T-helper 2 cell treated with Interferon-gamma antibody and Interleukin-4, amounts not matched to agents 5 μg/mL and 100 μg/mL, for 36 hours (primary cell): ENCODE results near the gene FOXP2.
"Not testable (repeated sequence)": the region's sequence is repeated elsewhere in the genome, so short reads cannot be mapped to it uniquely, and the experiment has no call there.

Experiments used
- DNase-seq: peaks from one replicate; pipeline ENCODE4 v3.0.0; 2021; ENCODE audit warnings: low spot score
- H3K27ac Mint-ChIP-seq: one replicate; pipeline ENCODE4 v1.8.0; 2021; ENCODE audit warnings: mild to moderate bottlenecking, mixed read lengths
- H3K27me3 Mint-ChIP-seq: one replicate; pipeline ENCODE4 v1.8.0; 2021; ENCODE audit warnings: low read depth, mixed read lengths
- H3K36me3 Mint-ChIP-seq: one replicate; pipeline ENCODE4 v1.8.0; 2021; ENCODE audit warnings: low read depth, mixed read lengths
- H3K4me1 Mint-ChIP-seq: one replicate; pipeline ENCODE4 v1.8.0; 2021; ENCODE audit warnings: low read depth, mixed read lengths
- H3K4me3 Mint-ChIP-seq: one replicate; pipeline ENCODE4 v1.8.0; 2022; ENCODE audit warnings: mild to moderate bottlenecking, moderate library complexity, mixed read lengths
- H3K9me3 Mint-ChIP-seq: one replicate; pipeline ENCODE4 v1.8.0; 2021; ENCODE audit warnings: mixed read lengths

Gene FOXP2

GRCh38 chr7:114548081-114548980 is 133.7 kb downstream of the FOXP2 start:
- Mint-ChIP-seq H3K4me1 (no peaks in the 10 kb centered on the region), H3K27ac (no peak overlapping the region), H3K4me3 (no peak overlapping the region), H3K27me3 (no peaks in the 10 kb centered on the region), H3K36me3 (no peaks in the 10 kb centered on the region), H3K9me3 (no peaks in the 10 kb centered on the region)
- DNase-seq: no peak

DNA sequence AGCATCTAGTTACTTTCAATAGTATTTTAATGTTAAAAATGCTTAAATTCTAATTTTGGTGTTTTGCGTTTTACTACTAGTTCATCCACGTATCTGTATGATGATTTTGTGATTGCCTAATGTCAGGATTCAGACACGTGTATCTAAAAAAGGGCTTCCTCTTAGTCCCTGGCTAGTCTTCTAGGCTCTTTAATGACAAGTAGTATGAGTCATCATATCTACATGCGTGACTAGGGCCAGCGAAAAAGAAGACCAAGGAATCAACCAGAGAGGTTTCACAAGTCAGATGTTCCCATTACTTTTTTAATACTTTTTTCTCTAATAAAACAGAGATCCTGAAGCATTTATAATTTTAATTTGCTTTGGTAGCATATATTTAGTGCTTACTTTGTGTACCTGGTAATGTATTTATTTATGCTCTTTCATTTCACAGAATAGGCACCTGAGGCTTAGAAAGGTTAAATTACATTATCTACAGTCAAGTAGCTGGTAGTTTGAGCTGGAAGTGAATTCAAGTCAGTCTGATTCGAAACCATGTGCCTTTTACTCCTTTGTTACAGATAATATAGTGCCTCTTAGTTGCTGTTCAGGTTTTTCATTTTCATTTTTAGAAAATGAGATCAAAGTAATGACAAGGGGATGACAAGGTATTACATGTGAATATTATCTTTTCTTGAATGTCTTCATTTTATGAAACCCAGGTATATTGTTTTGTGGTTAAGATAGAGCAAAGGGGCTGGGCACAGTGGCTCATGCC is 140.3 kb downstream of the FOXP2 start:
- Mint-ChIP-seq H3K4me1 (no peaks in the 10 kb centered on the region), H3K27ac (no peak overlapping the region), H3K36me3 (no peaks in the 10 kb centered on the region), H3K4me3 (no peak overlapping the region), H3K9me3 (no peaks in the 10 kb centered on the region), H3K27me3 (no peaks in the 10 kb centered on the region)
- DNase-seq: no peak

GRCh38 chr7:114567416-114567815 is 152.8 kb downstream of the FOXP2 start:
- H3K27ac Mint-ChIP-seq: no peak overlapping the region
- H3K4me3 Mint-ChIP-seq: no peak overlapping the region
- H3K9me3 Mint-ChIP-seq: no peaks in the 10 kb centered on the region
- H3K27me3 Mint-ChIP-seq: no peaks in the 10 kb centered on the region
- H3K4me1 Mint-ChIP-seq: no peaks in the 10 kb centered on the region
- H3K36me3 Mint-ChIP-seq: no peaks in the 10 kb centered on the region
- DNase-seq: no peak

DNA sequence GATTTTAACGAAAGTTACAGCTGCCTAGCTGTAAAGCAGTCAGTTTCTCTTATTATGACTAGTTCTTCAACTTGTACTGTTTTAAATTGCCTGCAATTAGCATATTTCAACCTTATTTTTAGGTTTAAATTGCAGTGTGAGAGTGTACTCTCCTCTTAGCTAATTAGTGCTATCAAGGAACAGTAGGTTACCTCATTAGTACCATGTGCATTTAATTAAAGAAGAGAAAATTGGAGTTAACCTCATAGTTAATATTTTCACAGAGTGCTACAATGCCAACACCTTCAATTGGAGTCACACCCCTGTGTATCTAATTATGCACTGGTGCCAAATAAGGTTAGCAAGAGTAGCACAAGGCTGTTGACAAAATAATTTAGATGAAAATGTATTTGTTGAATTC is 154.6 kb downstream of the FOXP2 start:
- no peaks in the 10 kb centered on the region for H3K36me3 Mint-ChIP-seq
- H3K4me1 Mint-ChIP-seq: no peaks in the 10 kb centered on the region
- no peaks in the 10 kb centered on the region for H3K9me3 Mint-ChIP-seq
- no peak overlapping the region for H3K4me3 Mint-ChIP-seq
- no peak for DNase-seq
- H3K27me3 Mint-ChIP-seq: no peaks in the 10 kb centered on the region
- no peak overlapping the region for H3K27ac Mint-ChIP-seq

DNA sequence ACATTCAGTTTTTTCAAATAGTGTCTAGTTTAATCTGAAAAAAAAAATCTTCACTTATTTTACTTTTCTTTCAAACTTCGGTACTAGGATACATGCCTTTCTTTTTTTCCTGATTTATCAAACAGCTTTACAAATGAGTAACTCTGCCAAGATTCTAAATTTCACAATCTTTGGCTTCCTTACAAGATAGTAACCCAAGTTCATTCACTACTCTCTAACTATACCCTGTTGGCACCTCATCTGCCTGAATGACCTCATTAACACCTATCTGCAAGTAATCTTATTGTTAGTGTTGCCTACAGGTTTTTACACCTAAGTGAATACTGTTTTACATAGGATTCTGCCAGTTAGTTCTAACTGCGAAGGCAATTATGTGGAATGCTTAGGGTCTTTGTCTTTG is 159.8 kb downstream of the FOXP2 start:
- no peaks in the 10 kb centered on the region for H3K9me3 Mint-ChIP-seq
- H3K36me3 Mint-ChIP-seq: no peaks in the 10 kb centered on the region
- no peaks in the 10 kb centered on the region for H3K4me1 Mint-ChIP-seq
- no peaks in the 10 kb centered on the region for H3K27me3 Mint-ChIP-seq
- no peak overlapping the region for H3K4me3 Mint-ChIP-seq
- DNase-seq: no peak
- H3K27ac Mint-ChIP-seq: no peak overlapping the region

DNA sequence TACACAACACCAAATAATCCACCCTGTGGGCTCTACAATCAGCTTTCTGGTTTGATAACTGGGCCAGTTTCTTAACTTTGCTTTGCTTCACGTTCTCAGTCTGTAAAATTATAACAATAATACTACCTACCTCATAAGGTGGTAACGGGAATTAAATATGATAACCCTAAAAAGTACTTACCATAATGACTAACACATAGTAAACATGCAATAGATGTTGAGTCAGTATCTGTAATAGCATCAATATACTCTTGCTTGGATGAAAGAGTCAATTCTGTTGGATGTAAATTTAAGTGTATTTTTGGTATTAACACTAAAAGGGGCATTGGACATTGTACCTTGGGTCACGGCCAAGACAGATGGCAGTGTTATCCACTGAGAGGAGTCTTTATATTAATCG is 160.5 kb downstream of the FOXP2 start:
- H3K27ac Mint-ChIP-seq: no peak overlapping the region
- no peaks in the 10 kb centered on the region for H3K36me3 Mint-ChIP-seq
- no peaks in the 10 kb centered on the region for H3K27me3 Mint-ChIP-seq
- no peak overlapping the region for H3K4me3 Mint-ChIP-seq
- H3K9me3 Mint-ChIP-seq: no peaks in the 10 kb centered on the region
- no peaks in the 10 kb centered on the region for H3K4me1 Mint-ChIP-seq
- no peak for DNase-seq

DNA sequence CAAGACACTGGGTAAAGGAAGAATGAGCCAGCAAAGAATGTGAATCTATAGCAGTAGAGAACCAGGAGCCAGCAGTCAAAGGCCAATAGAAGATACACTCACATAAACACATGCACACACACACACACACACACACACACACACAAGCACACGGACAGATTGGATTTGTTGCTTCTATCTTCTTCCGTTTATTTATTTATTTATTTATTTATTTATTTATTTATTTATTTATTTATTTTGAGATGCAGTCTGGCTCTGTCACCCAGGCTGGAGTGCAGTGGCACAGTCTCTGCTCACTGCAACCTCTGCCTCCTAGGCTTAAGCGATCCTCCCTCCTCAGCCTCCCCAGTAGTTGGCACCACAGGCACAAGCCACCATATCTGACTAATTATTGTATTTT is 166.3 kb downstream of the FOXP2 start:
- not testable (repeated sequence) for H3K36me3 Mint-ChIP-seq, H3K9me3 Mint-ChIP-seq, H3K4me3 Mint-ChIP-seq, H3K27me3 Mint-ChIP-seq, H3K27ac Mint-ChIP-seq, DNase-seq, H3K4me1 Mint-ChIP-seq

DNA sequence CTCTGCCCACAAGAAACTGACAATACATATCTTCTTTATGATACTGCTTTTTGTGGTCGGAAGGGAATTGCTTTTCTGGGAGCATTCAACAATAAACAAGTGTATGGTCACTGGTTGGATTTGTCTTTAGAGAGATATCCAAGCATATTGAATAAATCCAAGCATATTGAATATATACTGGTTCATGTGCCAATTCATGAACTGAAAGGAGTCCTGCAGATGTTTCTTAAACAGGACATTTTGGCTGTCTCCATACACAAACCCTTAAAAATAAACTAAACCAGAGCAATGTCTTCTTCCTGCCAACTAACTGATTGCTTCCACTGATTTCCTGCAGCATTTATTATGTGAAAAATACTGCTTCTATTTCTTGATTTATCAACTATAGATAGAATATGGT is 173.9 kb downstream of the FOXP2 start:
- no peaks in the 10 kb centered on the region for H3K9me3 Mint-ChIP-seq
- H3K27ac Mint-ChIP-seq: no peak overlapping the region
- no peaks in the 10 kb centered on the region for H3K27me3 Mint-ChIP-seq
- H3K4me1 Mint-ChIP-seq: no peaks in the 10 kb centered on the region
- no peak overlapping the region for H3K4me3 Mint-ChIP-seq
- no peaks in the 10 kb centered on the region for H3K36me3 Mint-ChIP-seq
- DNase-seq: no peak

DNA sequence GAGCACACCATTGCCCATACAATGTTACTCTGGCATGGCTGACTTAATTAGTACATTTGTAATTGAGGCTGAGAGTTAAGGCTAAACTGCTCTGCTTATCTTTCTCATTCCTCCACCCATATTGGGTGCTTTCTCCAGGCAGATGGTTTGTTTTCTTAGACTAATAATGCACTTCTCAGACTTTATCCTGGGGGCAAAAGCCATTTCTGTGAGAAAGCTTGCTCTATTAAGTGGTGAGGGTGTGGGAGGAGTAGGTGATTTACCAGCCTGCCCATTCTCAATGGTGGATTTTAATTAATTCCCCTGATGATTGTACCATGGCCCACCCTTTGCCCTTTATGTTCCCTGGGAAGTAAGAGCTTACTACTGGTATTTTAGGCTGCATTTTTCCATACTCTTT is 174.8 kb downstream of the FOXP2 start:
- Mint-ChIP-seq H3K4me1 (no peaks in the 10 kb centered on the region), H3K27me3 (no peaks in the 10 kb centered on the region), H3K36me3 (no peaks in the 10 kb centered on the region), H3K27ac (no peak overlapping the region), H3K9me3 (no peaks in the 10 kb centered on the region), H3K4me3 (no peak overlapping the region)
- no peak for DNase-seq

GRCh38 chr7:114590298-114590697 is 175.7 kb downstream of the FOXP2 start:
- H3K9me3 Mint-ChIP-seq: no peaks in the 10 kb centered on the region
- no peaks in the 10 kb centered on the region for H3K36me3 Mint-ChIP-seq
- no peaks in the 10 kb centered on the region for H3K4me1 Mint-ChIP-seq
- no peak overlapping the region for H3K4me3 Mint-ChIP-seq
- H3K27me3 Mint-ChIP-seq: no peaks in the 10 kb centered on the region
- no peak overlapping the region for H3K27ac Mint-ChIP-seq
- no peak for DNase-seq

DNA sequence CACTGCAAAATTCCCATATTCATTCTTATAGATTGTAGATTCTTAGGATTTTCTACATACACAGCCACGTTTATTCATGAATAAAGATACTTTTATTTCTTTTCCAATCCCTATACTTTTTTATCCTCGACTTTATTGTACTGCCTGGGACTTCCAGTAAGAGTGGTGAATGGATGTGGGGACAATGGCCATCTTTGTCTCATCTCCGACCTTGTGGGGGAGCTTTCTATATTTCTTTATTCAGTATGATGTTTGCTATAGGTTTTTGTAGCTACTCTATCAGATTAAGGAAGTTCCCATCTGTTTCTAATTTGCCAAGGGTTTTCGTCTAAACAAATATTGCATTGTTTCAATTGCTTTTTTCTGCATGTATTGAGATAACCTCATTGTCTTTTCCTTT is 184.3 kb downstream of the FOXP2 start:
- H3K9me3 Mint-ChIP-seq: no peaks in the 10 kb centered on the region
- no peaks in the 10 kb centered on the region for H3K36me3 Mint-ChIP-seq
- no peaks in the 10 kb centered on the region for H3K27me3 Mint-ChIP-seq
- no peaks in the 10 kb centered on the region for H3K4me1 Mint-ChIP-seq
- no peak overlapping the region for H3K4me3 Mint-ChIP-seq
- no peak overlapping the region for H3K27ac Mint-ChIP-seq
- DNase-seq: no peak

DNA sequence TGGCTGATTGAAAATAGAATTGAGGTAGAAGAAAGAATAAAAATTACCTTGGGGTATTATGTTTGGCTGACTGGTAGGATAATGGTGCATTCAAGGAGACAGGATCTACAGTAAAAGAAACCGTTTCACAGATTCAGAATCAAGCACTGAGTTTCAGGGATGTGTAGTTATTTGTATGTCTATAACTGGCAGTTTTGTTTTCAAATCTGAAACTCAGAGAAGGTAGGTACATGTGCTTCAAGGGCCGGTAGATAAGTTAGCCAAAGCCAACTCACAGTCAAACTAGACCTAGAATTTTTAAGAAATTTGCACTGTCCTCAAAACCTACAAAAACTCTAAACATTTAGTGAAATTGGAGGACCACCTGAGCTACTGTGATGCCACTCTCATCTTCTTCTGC is 191.5 kb downstream of the FOXP2 start:
- Mint-ChIP-seq H3K36me3 (no peaks in the 10 kb centered on the region), H3K27me3 (no peaks in the 10 kb centered on the region), H3K9me3 (no peaks in the 10 kb centered on the region), H3K27ac (no peak overlapping the region), H3K4me1 (no peaks in the 10 kb centered on the region), H3K4me3 (no peak overlapping the region)
- DNase-seq: no peak

DNA sequence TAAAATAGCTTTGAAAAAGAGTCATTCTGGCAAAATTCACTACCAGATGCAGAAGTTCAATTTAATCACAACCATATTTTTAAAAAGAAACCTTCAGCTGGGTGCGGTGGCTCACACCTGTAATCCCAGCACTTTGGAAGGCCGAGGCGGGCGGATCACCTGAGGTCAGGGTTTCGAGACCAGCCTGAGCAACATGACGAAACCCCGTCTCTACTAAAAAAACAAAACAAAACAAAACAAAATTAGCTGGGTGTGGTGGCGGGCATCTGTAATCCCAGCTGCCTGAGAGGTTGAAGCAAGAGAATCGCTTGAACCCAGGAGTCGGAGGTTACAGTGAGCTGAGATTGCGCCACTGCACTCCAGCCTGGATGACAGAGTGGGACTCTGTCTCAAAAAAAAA is 194.2 kb downstream of the FOXP2 start:
- H3K27ac Mint-ChIP-seq, H3K36me3 Mint-ChIP-seq, H3K27me3 Mint-ChIP-seq, DNase-seq, H3K9me3 Mint-ChIP-seq, H3K4me1 Mint-ChIP-seq, H3K4me3 Mint-ChIP-seq: not testable (repeated sequence)

DNA sequence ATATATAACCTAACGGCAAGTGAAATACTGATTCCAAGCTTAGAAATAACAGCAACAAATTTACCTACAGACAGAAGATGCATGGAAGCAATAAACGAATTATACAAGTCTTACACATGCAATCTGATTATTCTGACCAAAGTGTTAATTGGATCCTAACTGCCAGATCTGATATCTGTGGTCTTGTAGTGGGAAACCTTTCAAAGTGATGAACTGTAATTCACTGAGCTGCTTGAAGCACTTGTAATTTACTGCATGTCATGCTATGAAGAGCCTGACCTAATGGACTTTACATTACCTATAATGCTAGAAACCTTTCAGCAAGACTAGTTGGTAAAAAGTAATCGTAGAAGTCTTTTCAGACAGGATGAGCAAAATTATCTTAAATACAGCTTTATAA is 205.6 kb downstream of the FOXP2 start:
- no peak overlapping the region for H3K27ac Mint-ChIP-seq
- H3K27me3 Mint-ChIP-seq: peaks cover 14% of the 10 kb centered on the region
- H3K9me3 Mint-ChIP-seq: no peaks in the 10 kb centered on the region
- no peaks in the 10 kb centered on the region for H3K36me3 Mint-ChIP-seq
- no peak for DNase-seq
- no peak overlapping the region for H3K4me3 Mint-ChIP-seq
- no peaks in the 10 kb centered on the region for H3K4me1 Mint-ChIP-seq
